Measurements from ENCODE around the gene MIB1.

The MIB1 gene

GRCh38 chr18:21841570-21841969 lies 101.0 kb downstream of the MIB1 start:
- Histone ChIP-seq H3K4me3 (ENCODE audit: low read length in 2 of 2) (no peak overlapping the region), H3K4me1 (ENCODE audit: control insufficient read depth, insufficient read depth, low read length) (no peaks in the 10 kb centered on the region), H3K27ac (ENCODE audit: low read length) (no peak overlapping the region), H3K27me3 (ENCODE audit: control insufficient read depth in 1 of 2, insufficient read depth in 2 of 2, low read length in 2 of 2) (no peaks in the 10 kb centered on the region), H3K36me3 (ENCODE audit: control insufficient read depth in 2 of 2, insufficient read depth in 2 of 2, low read length in 2 of 2) (peaks cover 16 to 26% of the 10 kb centered on the region in 2 donors), H3K9ac (ENCODE audit: low read length in 2 of 2) (no peak overlapping the region), H3K9me3 (ENCODE audit: control insufficient read depth in 2 of 2, low read length in 2 of 2) (no peaks in the 10 kb centered on the region)

GRCh38 chr18:21843341-21843740 lies 102.7 kb downstream of the MIB1 start:
- Histone ChIP-seq H3K4me1 (ENCODE audit: control insufficient read depth, insufficient read depth, low read length) (no peaks in the 10 kb centered on the region), H3K4me3 (ENCODE audit: low read length in 2 of 2) (no peak overlapping the region), H3K36me3 (ENCODE audit: control insufficient read depth in 2 of 2, insufficient read depth in 2 of 2, low read length in 2 of 2) (peaks cover 17 to 26% of the 10 kb centered on the region in 2 donors), H3K9ac (ENCODE audit: low read length in 2 of 2) (no peak overlapping the region), H3K27me3 (ENCODE audit: control insufficient read depth in 1 of 2, insufficient read depth in 2 of 2, low read length in 2 of 2) (no peaks in the 10 kb centered on the region), H3K9me3 (ENCODE audit: control insufficient read depth in 2 of 2, low read length in 2 of 2) (no peaks in the 10 kb centered on the region), H3K27ac (ENCODE audit: low read length) (no peak overlapping the region)

- H3K27ac ChIP-seq (ENCODE audit: low read length): no peak overlapping the region
- H3K4me1 ChIP-seq (ENCODE audit: control insufficient read depth, insufficient read depth, low read length): no peaks in the 10 kb centered on the region
- H3K9me3 ChIP-seq (ENCODE audit: control insufficient read depth in 2 of 2, low read length in 2 of 2): no peaks in the 10 kb centered on the region
- no peak overlapping the region for H3K4me3 ChIP-seq (ENCODE audit: low read length in 2 of 2)
- peaks cover 4 to 9% of the 10 kb centered on the region in 2 donors for H3K36me3 ChIP-seq (ENCODE audit: control insufficient read depth in 2 of 2, insufficient read depth in 2 of 2, low read length in 2 of 2)
- H3K9ac ChIP-seq (ENCODE audit: low read length in 2 of 2): no peak overlapping the region
- H3K27me3 ChIP-seq (ENCODE audit: control insufficient read depth in 1 of 2, insufficient read depth in 2 of 2, low read length in 2 of 2): no peaks in the 10 kb centered on the region
Observed at GRCh38 chr18:21851327-21851961, 110.9 kb downstream of the MIB1 start.

- H3K36me3 ChIP-seq (ENCODE audit: control insufficient read depth in 2 of 2, insufficient read depth in 2 of 2, low read length in 2 of 2): peaks cover 3 to 17% of the 10 kb centered on the region in 2 donors
- no peak overlapping the region for H3K27ac ChIP-seq (ENCODE audit: low read length)
- no peaks in the 10 kb centered on the region for H3K4me1 ChIP-seq (ENCODE audit: control insufficient read depth, insufficient read depth, low read length)
Observed at GRCh38 chr18:21853016-21853415, 112.4 kb downstream of the MIB1 start.

GRCh38 chr18:21853775-21854552 lies 113.4 kb downstream of the MIB1 start:
- Histone ChIP-seq H3K4me3 (ENCODE audit: low read length in 2 of 2) (no peak overlapping the region), H3K27me3 (ENCODE audit: control insufficient read depth in 1 of 2, insufficient read depth in 2 of 2, low read length in 2 of 2) (no peaks in the 10 kb centered on the region), H3K36me3 (ENCODE audit: control insufficient read depth in 2 of 2, insufficient read depth in 2 of 2, low read length in 2 of 2) (peaks cover 3 to 19% of the 10 kb centered on the region in 2 donors), H3K27ac (ENCODE audit: low read length) (no peak overlapping the region), H3K4me1 (ENCODE audit: control insufficient read depth, insufficient read depth, low read length) (no peaks in the 10 kb centered on the region), H3K9me3 (ENCODE audit: control insufficient read depth in 2 of 2, low read length in 2 of 2) (no peaks in the 10 kb centered on the region), H3K9ac (ENCODE audit: low read length in 2 of 2) (no peak overlapping the region)

More at GRCh38 chr18:21853016-21853415, 112.4 kb downstream of the MIB1 start:
- H3K4me3 ChIP-seq (ENCODE audit: low read length in 2 of 2): no peak overlapping the region
- H3K27me3 ChIP-seq (ENCODE audit: control insufficient read depth in 1 of 2, insufficient read depth in 2 of 2, low read length in 2 of 2): no peaks in the 10 kb centered on the region
- no peak overlapping the region for H3K9ac ChIP-seq (ENCODE audit: low read length in 2 of 2)
- no peaks in the 10 kb centered on the region for H3K9me3 ChIP-seq (ENCODE audit: control insufficient read depth in 2 of 2, low read length in 2 of 2)

- Histone ChIP-seq H3K4me3 (ENCODE audit: low read length in 2 of 2) (no peak overlapping the region), H3K27ac (ENCODE audit: low read length) (no peak overlapping the region), H3K4me1 (ENCODE audit: control insufficient read depth, insufficient read depth, low read length) (no peaks in the 10 kb centered on the region), H3K36me3 (ENCODE audit: control insufficient read depth in 2 of 2, insufficient read depth in 2 of 2, low read length in 2 of 2) (peaks cover 3 to 21% of the 10 kb centered on the region in 2 donors), H3K9me3 (ENCODE audit: control insufficient read depth in 2 of 2, low read length in 2 of 2) (no peaks in the 10 kb centered on the region), H3K27me3 (ENCODE audit: control insufficient read depth in 1 of 2, insufficient read depth in 2 of 2, low read length in 2 of 2) (no peaks in the 10 kb centered on the region), H3K9ac (ENCODE audit: low read length in 2 of 2) (no peak overlapping the region)
Observed at GRCh38 chr18:21855432-21855831, 114.8 kb downstream of the MIB1 start.

- H3K9me3 ChIP-seq (ENCODE audit: control insufficient read depth in 2 of 2, low read length in 2 of 2): no peaks in the 10 kb centered on the region
- H3K36me3 ChIP-seq (ENCODE audit: control insufficient read depth in 2 of 2, insufficient read depth in 2 of 2, low read length in 2 of 2): peaks cover 10 to 26% of the 10 kb centered on the region in 2 donors
- H3K9ac ChIP-seq (ENCODE audit: low read length in 2 of 2): no peak overlapping the region
- H3K27ac ChIP-seq (ENCODE audit: low read length): no peak overlapping the region
- no peaks in the 10 kb centered on the region for H3K4me1 ChIP-seq (ENCODE audit: control insufficient read depth, insufficient read depth, low read length)
- no peak overlapping the region for H3K4me3 ChIP-seq (ENCODE audit: low read length in 2 of 2)
- H3K27me3 ChIP-seq (ENCODE audit: control insufficient read depth in 1 of 2, insufficient read depth in 2 of 2, low read length in 2 of 2): no peaks in the 10 kb centered on the region
Observed at GRCh38 chr18:21857871-21858270, 117.3 kb downstream of the MIB1 start.

- no peak overlapping the region for H3K4me3 ChIP-seq (ENCODE audit: low read length in 2 of 2)
- no peaks in the 10 kb centered on the region for H3K4me1 ChIP-seq (ENCODE audit: control insufficient read depth, insufficient read depth, low read length)
- no peaks in the 10 kb centered on the region for H3K9me3 ChIP-seq (ENCODE audit: control insufficient read depth in 2 of 2, low read length in 2 of 2)
- H3K27me3 ChIP-seq (ENCODE audit: control insufficient read depth in 1 of 2, insufficient read depth in 2 of 2, low read length in 2 of 2): no peaks in the 10 kb centered on the region
- no peak overlapping the region for H3K27ac ChIP-seq (ENCODE audit: low read length)
- no peak overlapping the region for H3K9ac ChIP-seq (ENCODE audit: low read length in 2 of 2)
- peaks cover 10 to 31% of the 10 kb centered on the region in 2 donors for H3K36me3 ChIP-seq (ENCODE audit: control insufficient read depth in 2 of 2, insufficient read depth in 2 of 2, low read length in 2 of 2)
Observed at GRCh38 chr18:21858544-21858943, 118.0 kb downstream of the MIB1 start.

- Histone ChIP-seq H3K27ac (ENCODE audit: low read length) (no peak overlapping the region), H3K9me3 (ENCODE audit: control insufficient read depth in 2 of 2, low read length in 2 of 2) (no peaks in the 10 kb centered on the region), H3K36me3 (ENCODE audit: control insufficient read depth in 2 of 2, insufficient read depth in 2 of 2, low read length in 2 of 2) (peaks cover 11 to 20% of the 10 kb centered on the region in 2 donors)
Observed at GRCh38 chr18:21864386-21864785, 123.8 kb downstream of the MIB1 start.

GRCh38 chr18:21865043-21865442 lies 124.5 kb downstream of the MIB1 start:
- H3K27me3 ChIP-seq (ENCODE audit: control insufficient read depth in 1 of 2, insufficient read depth in 2 of 2, low read length in 2 of 2): no peaks in the 10 kb centered on the region
- H3K27ac ChIP-seq (ENCODE audit: low read length): no peak overlapping the region
- no peaks in the 10 kb centered on the region for H3K9me3 ChIP-seq (ENCODE audit: control insufficient read depth in 2 of 2, low read length in 2 of 2)
- peaks cover 11 to 20% of the 10 kb centered on the region in 2 donors for H3K36me3 ChIP-seq (ENCODE audit: control insufficient read depth in 2 of 2, insufficient read depth in 2 of 2, low read length in 2 of 2)
- no peak overlapping the region for H3K4me3 ChIP-seq (ENCODE audit: low read length in 2 of 2)
- H3K9ac ChIP-seq (ENCODE audit: low read length in 2 of 2): no peak overlapping the region
- H3K4me1 ChIP-seq (ENCODE audit: control insufficient read depth, insufficient read depth, low read length): no peaks in the 10 kb centered on the region

More at GRCh38 chr18:21864386-21864785, 123.8 kb downstream of the MIB1 start:
- H3K4me3 ChIP-seq (ENCODE audit: low read length in 2 of 2): no peak overlapping the region
- H3K27me3 ChIP-seq (ENCODE audit: control insufficient read depth in 1 of 2, insufficient read depth in 2 of 2, low read length in 2 of 2): no peaks in the 10 kb centered on the region
- no peak overlapping the region for H3K9ac ChIP-seq (ENCODE audit: low read length in 2 of 2)
- no peaks in the 10 kb centered on the region for H3K4me1 ChIP-seq (ENCODE audit: control insufficient read depth, insufficient read depth, low read length)

GRCh38 chr18:21868770-21869169 lies 128.2 kb downstream of the MIB1 start:
- Histone ChIP-seq H3K4me3 (ENCODE audit: low read length in 2 of 2) (no peak overlapping the region), H3K4me1 (ENCODE audit: control insufficient read depth, insufficient read depth, low read length) (no peaks in the 10 kb centered on the region), H3K9ac (ENCODE audit: low read length in 2 of 2) (no peak overlapping the region), H3K27me3 (ENCODE audit: control insufficient read depth in 1 of 2, insufficient read depth in 2 of 2, low read length in 2 of 2) (no peaks in the 10 kb centered on the region), H3K9me3 (ENCODE audit: control insufficient read depth in 2 of 2, low read length in 2 of 2) (no peaks in the 10 kb centered on the region), H3K36me3 (ENCODE audit: control insufficient read depth in 2 of 2, insufficient read depth in 2 of 2, low read length in 2 of 2) (peaks cover 3 to 9% of the 10 kb centered on the region in 2 donors), H3K27ac (ENCODE audit: low read length) (no peak overlapping the region)
